Prostate gland (tissue), 2 donors: Measurements from ENCODE around the gene HOXA11.
A peak's percentile ranks its signal among the peaks of the same experiment; 100 is the strongest.

Source experiments
- POLR2A ChIP-seq: fragments of 450-650 bp; IDR thresholded peaks from one replicate; pipeline ENCODE4 v1.6.1; 2016; ENCODE audit warnings: antibody characterized with exemption, mild to moderate bottlenecking
- TF ChIP-seq, protein P1 (sequence below), 4 experiments: fragments of 200-600 bp in 2 of 4; fragments of 450-650 bp in 2 of 4; sonication (generic) in 2 of 4; IDR thresholded peaks; 1 replicate in 3 of 4; 2 replicates in 1 of 4; pipeline ENCODE4 v1.5.1; 2016 to 2019; ENCODE audit warnings: antibody characterized with exemption in 4 of 4, mild to moderate bottlenecking in 2 of 4, moderate library complexity in 2 of 4

DNA sequence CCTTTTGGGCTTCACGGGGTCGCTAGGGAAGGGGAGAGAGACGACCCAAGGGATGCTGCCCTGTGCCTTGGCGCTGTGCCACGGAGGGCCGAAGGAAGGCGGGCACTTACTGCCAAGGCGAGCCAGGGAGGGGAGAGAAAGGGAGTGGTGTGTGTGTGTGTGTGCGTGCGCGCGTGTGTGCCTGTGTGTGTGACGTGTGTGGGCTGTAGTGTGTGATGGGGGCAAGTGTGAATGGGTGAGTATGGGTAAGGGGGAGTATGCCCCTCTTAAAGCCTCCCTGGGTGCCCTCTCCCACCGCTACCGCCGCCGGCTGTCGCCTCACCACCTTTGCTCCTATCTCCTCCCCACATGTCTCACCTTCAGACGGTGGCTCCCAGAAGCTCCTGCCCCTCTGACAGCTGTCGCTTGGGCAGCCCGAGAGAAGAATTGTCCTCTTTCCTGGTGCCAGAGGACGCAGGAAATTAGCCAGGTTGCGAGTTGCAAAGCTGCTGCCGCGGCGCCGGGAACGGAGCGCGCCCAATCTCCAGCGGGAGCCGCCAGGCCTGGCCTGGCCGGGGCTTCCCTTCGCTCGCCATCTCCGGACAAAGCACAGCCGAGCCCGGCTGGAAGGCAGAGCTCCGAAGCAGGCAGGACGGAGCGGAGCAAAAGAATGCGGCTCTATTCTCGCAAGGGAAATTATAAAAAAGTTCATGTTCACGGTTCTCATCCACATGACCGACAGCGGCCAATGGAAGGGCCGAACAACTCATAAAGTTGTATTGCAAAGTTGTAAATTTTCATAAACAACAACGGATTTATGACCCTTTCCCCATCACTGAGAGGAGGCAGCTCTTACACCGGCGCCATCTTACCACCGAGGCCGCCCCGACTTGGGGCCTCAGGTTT is 32.9 kb downstream of the HOXA11 start, which contains the start of gene HOXA3:
- TF ChIP-seq, protein P1, sequence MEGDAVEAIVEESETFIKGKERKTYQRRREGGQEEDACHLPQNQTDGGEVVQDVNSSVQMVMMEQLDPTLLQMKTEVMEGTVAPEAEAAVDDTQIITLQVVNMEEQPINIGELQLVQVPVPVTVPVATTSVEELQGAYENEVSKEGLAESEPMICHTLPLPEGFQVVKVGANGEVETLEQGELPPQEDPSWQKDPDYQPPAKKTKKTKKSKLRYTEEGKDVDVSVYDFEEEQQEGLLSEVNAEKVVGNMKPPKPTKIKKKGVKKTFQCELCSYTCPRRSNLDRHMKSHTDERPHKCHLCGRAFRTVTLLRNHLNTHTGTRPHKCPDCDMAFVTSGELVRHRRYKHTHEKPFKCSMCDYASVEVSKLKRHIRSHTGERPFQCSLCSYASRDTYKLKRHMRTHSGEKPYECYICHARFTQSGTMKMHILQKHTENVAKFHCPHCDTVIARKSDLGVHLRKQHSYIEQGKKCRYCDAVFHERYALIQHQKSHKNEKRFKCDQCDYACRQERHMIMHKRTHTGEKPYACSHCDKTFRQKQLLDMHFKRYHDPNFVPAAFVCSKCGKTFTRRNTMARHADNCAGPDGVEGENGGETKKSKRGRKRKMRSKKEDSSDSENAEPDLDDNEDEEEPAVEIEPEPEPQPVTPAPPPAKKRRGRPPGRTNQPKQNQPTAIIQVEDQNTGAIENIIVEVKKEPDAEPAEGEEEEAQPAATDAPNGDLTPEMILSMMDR (IDR thresholded peaks at IDR 0.05): no peak
- TF ChIP-seq POLR2A: peak; percentile 21
